A673 (cell line): ENCODE measurements around the gene KCNB1. TPM values are rescaled to one million over a fixed set of nuclear protein-coding genes. Genes with fewer than 3 reads are reported as not detected.

ENCODE experiments used
- BruUV-seq: library from RNA; stranded (reverse); fragments of 400-500 nt; replicated peaks from 2 replicates; lab custom pipeline; 2021; lab: Mats Ljungman, UMichigan
- CTCF ChIA-PET: fragments of 300-600 bp; sonication (Branson Sonifier 250); formaldehyde crosslinking; loops from one replicate; lab custom pipeline; 2022; ENCODE audit warnings: antibody characterized with exemption; lab: Charles Lee
- POLR2A ChIA-PET: fragments of 300-600 bp; sonication (Branson Sonifier 250); formaldehyde crosslinking; loops from one replicate; lab custom pipeline; 2022; ENCODE audit warnings: antibody characterized with exemption; ENCODE audit not compliant: low non-redundant PET; lab: Charles Lee
- DNase-seq: peaks from one replicate; pipeline ENCODE4 v3.0.0-alpha.2; 2015; ENCODE audit warnings: low spot score
- H3K27ac ChIP-seq: fragments of 200-600 bp; sonication (generic); 2 replicates; pipeline ENCODE4 v1.5.1; 2016; ENCODE audit warnings: mixed run types, low read depth, mild to moderate bottlenecking, mixed read lengths, antibody characterized with exemption, low read length; ENCODE audit not compliant: poor library complexity, severe bottlenecking
- H3K27me3 ChIP-seq: fragments of 200-600 bp; sonication (generic); replicated peaks from 2 replicates; pipeline ENCODE4 v1.6.1; 2017; ENCODE audit warnings: mixed run types, low read depth, mild to moderate bottlenecking, mixed read lengths, antibody characterized with exemption, low read length; ENCODE audit not compliant: insufficient read depth, poor library complexity
- H3K36me3 ChIP-seq: fragments of 200-600 bp; sonication (generic); 2 replicates; pipeline ENCODE4 v1.6.1; 2016; ENCODE audit warnings: mixed run types, mild to moderate bottlenecking, mixed read lengths, antibody characterized with exemption, low read length; ENCODE audit not compliant: insufficient read depth, poor library complexity, severe bottlenecking
- H3K4me1 ChIP-seq: fragments of 200-600 bp; sonication (generic); 2 replicates; pipeline ENCODE4 v1.6.1; 2017; ENCODE audit warnings: mixed run types, mild to moderate bottlenecking, mixed read lengths, antibody characterized with exemption, low read length; ENCODE audit not compliant: insufficient read depth, poor library complexity, severe bottlenecking
- H3K4me3 ChIP-seq: fragments of 200-600 bp; sonication (generic); 2 replicates; pipeline ENCODE4 v1.5.1; 2016; ENCODE audit warnings: low read depth, mixed run types, mild to moderate bottlenecking, mixed read lengths, low read length; ENCODE audit not compliant: poor library complexity, severe bottlenecking
- H3K9me3 ChIP-seq: fragments of 200-600 bp; sonication (generic); 2 replicates; pipeline ENCODE4 v1.6.1; 2016; ENCODE audit warnings: mixed run types, low read depth, mild to moderate bottlenecking, mixed read lengths, antibody characterized with exemption, low read length; ENCODE audit not compliant: poor library complexity, severe bottlenecking
- EZH2 ChIP-seq: fragments of 200-600 bp; sonication (generic); IDR thresholded peaks from 2 replicates; pipeline ENCODE4 v1.6.1; 2017; ENCODE audit warnings: borderline replicate concordance, low read depth, mild to moderate bottlenecking, mixed read lengths, antibody characterized with exemption, low read length; ENCODE audit not compliant: poor library complexity, severe bottlenecking
- intact Hi-C: fragments of 100-400 bp; cut with micrococcal nuclease; formaldehyde crosslinking; loops from one replicate; pipeline ENCODE4 v1.10.0; 2022; ENCODE audit not compliant: unreplicated experiment
- total RNA-seq: library from RNA; stranded (reverse); gene quantifications from 2 replicates; pipeline ENCODE4 v1.2.3, GENCODE V29; 2021
- TF ChIP-seq, protein P1 (sequence below): fragments of 300-800, 200-600 bp; sonication (generic); conservative IDR thresholded peaks from 2 replicates; pipeline ENCODE4 v1.5.1; 2017; ENCODE audit warnings: low read depth, mild to moderate bottlenecking, antibody characterized with exemption, low read length, moderate library complexity, mixed read lengths

The KCNB1 gene
- total RNA-seq, 1 experiment from 2014 or later: not detected

DNA sequence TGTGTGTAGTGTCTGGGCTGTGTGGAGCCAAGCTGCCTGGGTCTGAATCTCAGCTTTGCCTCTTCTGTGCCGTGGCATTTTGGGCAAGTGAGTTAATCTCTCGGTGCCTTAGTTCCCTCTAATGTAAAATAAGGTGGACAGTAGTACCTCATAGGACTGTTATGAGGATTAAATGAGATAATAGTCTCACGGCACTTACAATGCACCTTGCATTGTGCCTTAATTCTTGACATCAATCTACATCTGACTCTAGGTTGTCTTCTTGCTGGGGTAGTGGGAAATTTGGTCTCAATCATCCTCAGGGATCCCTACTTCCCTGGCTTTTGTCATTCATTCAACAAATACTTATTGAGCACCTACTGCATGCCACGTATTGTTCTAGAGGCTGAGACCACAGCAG, 133.9 kb downstream of the KCNB1 start:
- Histone ChIP-seq H3K27ac (no peak overlapping the region), H3K36me3 (no peaks in the 10 kb centered on the region), H3K4me3 (no peak overlapping the region), H3K4me1 (peaks cover 10% of the 10 kb centered on the region), H3K27me3 (no peaks in the 10 kb centered on the region), H3K9me3 (no peaks in the 10 kb centered on the region)
- CTCF ChIA-PET: no interaction called here
- intact Hi-C loops: loop anchor here (10.0 kb wide), 1 partner anchor 506 kb away; no protein-coding TSS in a partner anchor
- no peak for DNase-seq
- TF ChIP-seq, protein P1, sequence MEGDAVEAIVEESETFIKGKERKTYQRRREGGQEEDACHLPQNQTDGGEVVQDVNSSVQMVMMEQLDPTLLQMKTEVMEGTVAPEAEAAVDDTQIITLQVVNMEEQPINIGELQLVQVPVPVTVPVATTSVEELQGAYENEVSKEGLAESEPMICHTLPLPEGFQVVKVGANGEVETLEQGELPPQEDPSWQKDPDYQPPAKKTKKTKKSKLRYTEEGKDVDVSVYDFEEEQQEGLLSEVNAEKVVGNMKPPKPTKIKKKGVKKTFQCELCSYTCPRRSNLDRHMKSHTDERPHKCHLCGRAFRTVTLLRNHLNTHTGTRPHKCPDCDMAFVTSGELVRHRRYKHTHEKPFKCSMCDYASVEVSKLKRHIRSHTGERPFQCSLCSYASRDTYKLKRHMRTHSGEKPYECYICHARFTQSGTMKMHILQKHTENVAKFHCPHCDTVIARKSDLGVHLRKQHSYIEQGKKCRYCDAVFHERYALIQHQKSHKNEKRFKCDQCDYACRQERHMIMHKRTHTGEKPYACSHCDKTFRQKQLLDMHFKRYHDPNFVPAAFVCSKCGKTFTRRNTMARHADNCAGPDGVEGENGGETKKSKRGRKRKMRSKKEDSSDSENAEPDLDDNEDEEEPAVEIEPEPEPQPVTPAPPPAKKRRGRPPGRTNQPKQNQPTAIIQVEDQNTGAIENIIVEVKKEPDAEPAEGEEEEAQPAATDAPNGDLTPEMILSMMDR: no peak
- no peak for TF ChIP-seq EZH2
- BruUV-seq: no TSS peak
- POLR2A ChIA-PET: no interaction called here

DNA sequence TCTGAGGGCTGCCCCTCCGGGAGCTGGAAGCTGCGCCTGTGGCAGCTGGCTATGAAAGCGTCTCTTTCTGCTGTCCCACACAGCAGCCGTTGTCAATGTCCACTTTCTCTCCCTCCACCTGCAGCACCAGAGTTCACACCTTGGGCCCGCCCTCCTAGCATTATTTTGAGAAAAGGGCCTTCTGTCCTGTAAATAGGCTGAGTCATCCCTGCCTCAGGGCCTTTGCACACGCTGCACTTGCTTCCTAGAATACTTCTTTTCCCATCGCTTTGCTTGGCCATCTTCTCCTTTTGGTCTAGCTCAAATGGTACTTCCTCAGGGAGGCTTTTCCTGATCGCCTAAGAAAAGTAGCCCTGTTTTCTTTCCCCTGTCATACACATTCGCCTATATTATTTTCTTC, 135.3 kb downstream of the KCNB1 start:
- TF ChIP-seq EZH2: no peak
- TF ChIP-seq, protein P1: no peak
- POLR2A ChIA-PET: no interaction called here

DNA sequence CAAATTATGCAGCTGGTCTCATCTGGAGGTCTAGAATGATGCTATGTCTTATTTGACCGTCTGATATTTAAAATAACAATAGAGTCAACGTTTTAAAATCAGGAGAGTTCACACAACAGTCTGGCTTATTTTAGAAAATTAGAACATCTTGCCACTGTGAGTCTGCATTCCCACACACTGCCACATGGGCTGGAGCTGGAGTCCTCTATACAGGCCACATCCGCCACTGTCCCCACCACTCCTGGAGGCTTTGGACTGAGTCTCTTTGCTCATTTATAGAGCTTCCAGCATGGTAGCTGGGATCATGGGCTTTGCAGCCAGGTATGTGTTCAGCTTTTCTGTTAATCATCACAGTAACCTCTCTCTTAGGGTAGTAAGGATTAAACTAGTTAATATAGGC, 135.8 kb downstream of the KCNB1 start:
- Histone ChIP-seq H3K27me3 (no peaks in the 10 kb centered on the region), H3K27ac (no peak overlapping the region), H3K4me3 (no peak overlapping the region), H3K9me3 (no peaks in the 10 kb centered on the region), H3K4me1 (peaks cover 10% of the 10 kb centered on the region), H3K36me3 (no peaks in the 10 kb centered on the region)
- ChIA-PET CTCF (no interaction called here), POLR2A (interaction anchor here (0.7 kb wide), 1 partner anchor 30 kb away, joined by 3 read pairs; no protein-coding TSS in a partner anchor)
- BruUV-seq: no TSS peak
- no peak for TF ChIP-seq EZH2
- TF ChIP-seq, protein P1: 0 out of 2 replicates have a peak, but pooled peaks have one; percentile 9
- DNase-seq: peak; percentile 15
- intact Hi-C loops: loop anchor here (10.0 kb wide), 1 partner anchor 508 kb away; no protein-coding TSS in a partner anchor

More for the DNA sequence above, 135.3 kb downstream of the KCNB1 start:
- no peaks in the 10 kb centered on the region for H3K9me3 ChIP-seq
- DNase-seq: no peak
- peaks cover 10% of the 10 kb centered on the region for H3K4me1 ChIP-seq
- intact Hi-C loops: loop anchor here (10.0 kb wide), 1 partner anchor 508 kb away; no protein-coding TSS in a partner anchor
- H3K27ac ChIP-seq: no peak overlapping the region
- CTCF ChIA-PET: no interaction called here
- no peaks in the 10 kb centered on the region for H3K36me3 ChIP-seq
- no TSS peak for BruUV-seq
- H3K27me3 ChIP-seq: no peaks in the 10 kb centered on the region
- no peak overlapping the region for H3K4me3 ChIP-seq
